ENCODE data around the gene ATP5F1E.

DNA sequence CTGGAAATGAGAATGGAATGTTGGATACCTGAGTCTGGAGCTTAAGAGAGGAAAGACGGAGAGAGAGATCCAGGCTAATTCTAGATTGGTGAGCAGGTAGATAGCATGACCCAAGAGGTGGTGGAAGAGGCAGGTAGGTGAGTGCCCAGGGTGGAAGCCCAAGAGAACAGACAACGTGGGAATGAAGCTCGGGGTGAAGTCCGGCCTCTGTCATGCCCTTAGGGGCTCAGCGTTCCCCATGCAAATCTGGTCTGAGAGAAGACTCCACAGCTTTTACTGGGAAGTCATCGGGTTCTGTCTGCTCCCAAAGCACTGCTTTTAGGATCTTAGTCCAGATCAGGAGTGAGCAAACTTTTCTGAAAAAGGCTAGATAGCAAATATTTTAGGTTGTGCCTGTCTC, 47.4 kb downstream of the ATP5F1E start:
- TF ChIP-seq, protein P1, sequence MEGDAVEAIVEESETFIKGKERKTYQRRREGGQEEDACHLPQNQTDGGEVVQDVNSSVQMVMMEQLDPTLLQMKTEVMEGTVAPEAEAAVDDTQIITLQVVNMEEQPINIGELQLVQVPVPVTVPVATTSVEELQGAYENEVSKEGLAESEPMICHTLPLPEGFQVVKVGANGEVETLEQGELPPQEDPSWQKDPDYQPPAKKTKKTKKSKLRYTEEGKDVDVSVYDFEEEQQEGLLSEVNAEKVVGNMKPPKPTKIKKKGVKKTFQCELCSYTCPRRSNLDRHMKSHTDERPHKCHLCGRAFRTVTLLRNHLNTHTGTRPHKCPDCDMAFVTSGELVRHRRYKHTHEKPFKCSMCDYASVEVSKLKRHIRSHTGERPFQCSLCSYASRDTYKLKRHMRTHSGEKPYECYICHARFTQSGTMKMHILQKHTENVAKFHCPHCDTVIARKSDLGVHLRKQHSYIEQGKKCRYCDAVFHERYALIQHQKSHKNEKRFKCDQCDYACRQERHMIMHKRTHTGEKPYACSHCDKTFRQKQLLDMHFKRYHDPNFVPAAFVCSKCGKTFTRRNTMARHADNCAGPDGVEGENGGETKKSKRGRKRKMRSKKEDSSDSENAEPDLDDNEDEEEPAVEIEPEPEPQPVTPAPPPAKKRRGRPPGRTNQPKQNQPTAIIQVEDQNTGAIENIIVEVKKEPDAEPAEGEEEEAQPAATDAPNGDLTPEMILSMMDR (conservative IDR thresholded peaks at IDR 0.05; ENCODE audit: low read length) = no peak
- TF ChIP-seq EZH2phosphoT487 (IDR thresholded peaks at IDR 0.05; ENCODE audit: borderline replicate concordance) = no peak
